Sigmoid colon (tissue), 4 donors: Measurements from ENCODE around the gene HDAC3.

ENCODE experiments used
- CTCF ChIP-seq, 4 experiments: fragments of 450-650 bp in 3 of 4; fragments of 200-600 bp in 1 of 4; IDR thresholded peaks; one replicate each; pipeline ENCODE4 v1.5.1; 2016 to 2019; ENCODE audit warnings: antibody characterized with exemption in 4 of 4, mild to moderate bottlenecking in 3 of 4, moderate library complexity in 2 of 4
- EP300 ChIP-seq, 4 donors: sonication (generic); formaldehyde crosslinking; IDR thresholded peaks; one replicate each; pipeline ENCODE4 v1.6.1; 2017; ENCODE audit warnings: antibody characterized with exemption in 4 of 4
- POLR2A ChIP-seq, 2 donors: fragments of 450-650 bp; IDR thresholded peaks; one replicate each; pipeline ENCODE4 v1.6.1; 2016; ENCODE audit warnings: antibody characterized with exemption in 2 of 2, mild to moderate bottlenecking in 2 of 2, moderate library complexity in 2 of 2

GRCh38 chr5:141617128-141617527 lies 19.5 kb downstream of the HDAC3 start:
- no peak for TF ChIP-seq CTCF (IDR thresholded peaks at IDR 0.05)
- no peak for TF ChIP-seq EP300 (IDR thresholded peaks at IDR 0.05)
- no peak for TF ChIP-seq POLR2A (IDR thresholded peaks at IDR 0.05)
